A549 (cell line): ENCODE results near the gene SSH3.

Source experiments
- CBX8 ChIP-seq: fragments of 200-600 bp; sonication (generic); IDR thresholded peaks from 2 replicates; pipeline ENCODE4 v1.6.1; 2016
- FOSL2 ChIP-seq, 2 experiments: fragments of 450-650 bp in 1 of 2; fragments of >200 bp in 1 of 2; sonication (Bioruptor Twin) in 1 of 2; formaldehyde crosslinking; IDR thresholded peaks; 2 replicates each; pipeline versions ENCODE4 v1.5.0 to v1.6.1; 2016 to 2020; ENCODE audit warnings: mild to moderate bottlenecking in 1 of 2, moderate library complexity in 1 of 2
- FOXS1 ChIP-seq: fragments of 250-450 bp; sonication (Bioruptor Pico); IDR thresholded peaks from 2 replicates; pipeline ENCODE4 v1.5.0; 2020; ENCODE audit warnings: mild to moderate bottlenecking, moderate library complexity
- KDM5A ChIP-seq: fragments of 200-600 bp; sonication (generic); IDR thresholded peaks from 2 replicates; pipeline ENCODE4 v1.6.1; 2016; ENCODE audit warnings: antibody characterized with exemption, mild to moderate bottlenecking
- POLR2A ChIP-seq: IDR thresholded peaks from 2 replicates; pipeline ENCODE4 v1.6.1; 2012; ENCODE audit warnings: mild to moderate bottlenecking, low read length
- REST ChIP-seq: fragments of 200-600 bp; sonication (generic); IDR thresholded peaks from 2 replicates; pipeline ENCODE4 v1.6.1; 2016; ENCODE audit warnings: antibody characterized with exemption, mild to moderate bottlenecking, moderate library complexity
- SMC3 ChIP-seq: fragments of >200 bp; sonication (Bioruptor Twin); formaldehyde crosslinking; IDR thresholded peaks from 3 replicates; pipeline ENCODE4 v1.6.1; 2018; ENCODE audit warnings: inconsistent platforms
- TF ChIP-seq, protein P1 (sequence below): fragments of 450-650 bp; IDR thresholded peaks from 2 replicates; pipeline ENCODE4 v1.6.1; 2014; ENCODE audit warnings: antibody characterized with exemption
- TF ChIP-seq, protein P2 (sequence below): fragments of >200 bp; sonication (Bioruptor Twin); formaldehyde crosslinking; IDR thresholded peaks from 3 replicates; pipeline ENCODE4 v1.5.1; 2016
- TF ChIP-seq, protein P3 (sequence below): IDR thresholded peaks from 2 replicates; pipeline ENCODE4 v1.6.1; 2012

GRCh38 chr11:67344264-67344663 lies 40.9 kb downstream of the SSH3 start:
- TF ChIP-seq, protein P1, sequence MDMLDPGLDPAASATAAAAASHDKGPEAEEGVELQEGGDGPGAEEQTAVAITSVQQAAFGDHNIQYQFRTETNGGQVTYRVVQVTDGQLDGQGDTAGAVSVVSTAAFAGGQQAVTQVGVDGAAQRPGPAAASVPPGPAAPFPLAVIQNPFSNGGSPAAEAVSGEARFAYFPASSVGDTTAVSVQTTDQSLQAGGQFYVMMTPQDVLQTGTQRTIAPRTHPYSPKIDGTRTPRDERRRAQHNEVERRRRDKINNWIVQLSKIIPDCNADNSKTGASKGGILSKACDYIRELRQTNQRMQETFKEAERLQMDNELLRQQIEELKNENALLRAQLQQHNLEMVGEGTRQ, result no peak
- TF ChIP-seq, protein P2, sequence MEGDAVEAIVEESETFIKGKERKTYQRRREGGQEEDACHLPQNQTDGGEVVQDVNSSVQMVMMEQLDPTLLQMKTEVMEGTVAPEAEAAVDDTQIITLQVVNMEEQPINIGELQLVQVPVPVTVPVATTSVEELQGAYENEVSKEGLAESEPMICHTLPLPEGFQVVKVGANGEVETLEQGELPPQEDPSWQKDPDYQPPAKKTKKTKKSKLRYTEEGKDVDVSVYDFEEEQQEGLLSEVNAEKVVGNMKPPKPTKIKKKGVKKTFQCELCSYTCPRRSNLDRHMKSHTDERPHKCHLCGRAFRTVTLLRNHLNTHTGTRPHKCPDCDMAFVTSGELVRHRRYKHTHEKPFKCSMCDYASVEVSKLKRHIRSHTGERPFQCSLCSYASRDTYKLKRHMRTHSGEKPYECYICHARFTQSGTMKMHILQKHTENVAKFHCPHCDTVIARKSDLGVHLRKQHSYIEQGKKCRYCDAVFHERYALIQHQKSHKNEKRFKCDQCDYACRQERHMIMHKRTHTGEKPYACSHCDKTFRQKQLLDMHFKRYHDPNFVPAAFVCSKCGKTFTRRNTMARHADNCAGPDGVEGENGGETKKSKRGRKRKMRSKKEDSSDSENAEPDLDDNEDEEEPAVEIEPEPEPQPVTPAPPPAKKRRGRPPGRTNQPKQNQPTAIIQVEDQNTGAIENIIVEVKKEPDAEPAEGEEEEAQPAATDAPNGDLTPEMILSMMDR, result no peak
- TF ChIP-seq KDM5A (no peak), POLR2A (no peak), SMC3 (no peak), CBX8 (no peak), FOSL2 (IDR thresholded peaks at IDR 0.05) (no peak), FOSL2 (CRISPR knock-in tag; IDR thresholded peaks at IDR 0.05) (no peak), REST (no peak), FOXS1 (CRISPR knock-in tag) (no peak)
- TF ChIP-seq, protein P3, sequence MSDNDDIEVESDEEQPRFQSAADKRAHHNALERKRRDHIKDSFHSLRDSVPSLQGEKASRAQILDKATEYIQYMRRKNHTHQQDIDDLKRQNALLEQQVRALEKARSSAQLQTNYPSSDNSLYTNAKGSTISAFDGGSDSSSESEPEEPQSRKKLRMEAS, result no peak
